ENCODE measurements around the gene MED22. TPM values are rescaled to one million over a fixed set of nuclear protein-coding genes. Genes with fewer than 3 reads are reported as not detected.

MED22 gene
- polyA plus RNA-seq, 1 donor (not counting 4 experiments of a cell fraction or from before 2014, with no cell fraction given): 15.9 TPM

GRCh38 chr9:133349965-133350616 is 2.2 kb upstream of the MED22 start:
- no peaks in the 10 kb centered on the region for H3K27me3 ChIP-seq (ENCODE audit: control insufficient read depth, extremely low read depth, insufficient read depth, low read length)
- H4K20me1 ChIP-seq (ENCODE audit: control insufficient read depth, extremely low read depth, insufficient read depth, low read length): peaks cover 13% of the 10 kb centered on the region
- peaks cover 22% of the 10 kb centered on the region for H3K4me1 ChIP-seq (ENCODE audit: control insufficient read depth, extremely low read depth, insufficient read depth, low read length)
- peak overlapping the region; percentile 97 for H3K9ac ChIP-seq (ENCODE audit: control insufficient read depth, extremely low read depth, insufficient read depth, low read length)
- H3K9me3 ChIP-seq (ENCODE audit: control insufficient read depth, low read depth, low read length): no peaks in the 10 kb centered on the region
- H3K27ac ChIP-seq (ENCODE audit: control insufficient read depth, insufficient read depth, low read length): no peak overlapping the region
- FAIRE-seq (no peak), DNase-seq (ENCODE audit: low read depth, low spot score) (no peak)
- H3K4me2 ChIP-seq (ENCODE audit: control insufficient read depth, extremely low read depth, insufficient read depth, low read depth, low read length): peak overlapping the region; percentile 97
- dilution Hi-C loops (cut with MboI; ENCODE audit: extremely low pct_ligation_motif_present, low sequenced_read_pairs): no loop called here
- H3K9me1 ChIP-seq (ENCODE audit: control insufficient read depth, extremely low read depth, insufficient read depth, low read length): no peaks in the 10 kb centered on the region
- no peak for TF ChIP-seq CTCF (optimal IDR thresholded peaks at IDR 0.05 in 1 of 3, IDR thresholded peaks at IDR 0.05 in 1 of 3, conservative IDR thresholded peaks at IDR 0.05 in 1 of 3; ENCODE audit: extremely low read depth in 1 of 3, insufficient read depth in 2 of 3, low read length in 3 of 3)
- no peak for TF ChIP-seq EZH2 (IDR thresholded peaks at IDR 0.05; ENCODE audit: low read length)
- peaks cover 50% of the 10 kb centered on the region for H3K79me2 ChIP-seq (ENCODE audit: control insufficient read depth, insufficient read depth, low read length)
- peak overlapping the region; percentile 86 to 92 (median 92) for H3K4me3 ChIP-seq (ENCODE audit: control insufficient read depth in 2 of 3, extremely low read depth in 1 of 3, insufficient read depth in 2 of 3, low read depth in 1 of 3, low read length in 3 of 3)
- no peak overlapping the region for H2AFZ ChIP-seq (ENCODE audit: control insufficient read depth, low read length)
- H3K36me3 ChIP-seq (ENCODE audit: control insufficient read depth in 2 of 2, extremely low read depth in 1 of 2, insufficient read depth in 2 of 2, low read length in 2 of 2): peaks cover 41 to 43% of the 10 kb centered on the region in 2 experiments

DNA sequence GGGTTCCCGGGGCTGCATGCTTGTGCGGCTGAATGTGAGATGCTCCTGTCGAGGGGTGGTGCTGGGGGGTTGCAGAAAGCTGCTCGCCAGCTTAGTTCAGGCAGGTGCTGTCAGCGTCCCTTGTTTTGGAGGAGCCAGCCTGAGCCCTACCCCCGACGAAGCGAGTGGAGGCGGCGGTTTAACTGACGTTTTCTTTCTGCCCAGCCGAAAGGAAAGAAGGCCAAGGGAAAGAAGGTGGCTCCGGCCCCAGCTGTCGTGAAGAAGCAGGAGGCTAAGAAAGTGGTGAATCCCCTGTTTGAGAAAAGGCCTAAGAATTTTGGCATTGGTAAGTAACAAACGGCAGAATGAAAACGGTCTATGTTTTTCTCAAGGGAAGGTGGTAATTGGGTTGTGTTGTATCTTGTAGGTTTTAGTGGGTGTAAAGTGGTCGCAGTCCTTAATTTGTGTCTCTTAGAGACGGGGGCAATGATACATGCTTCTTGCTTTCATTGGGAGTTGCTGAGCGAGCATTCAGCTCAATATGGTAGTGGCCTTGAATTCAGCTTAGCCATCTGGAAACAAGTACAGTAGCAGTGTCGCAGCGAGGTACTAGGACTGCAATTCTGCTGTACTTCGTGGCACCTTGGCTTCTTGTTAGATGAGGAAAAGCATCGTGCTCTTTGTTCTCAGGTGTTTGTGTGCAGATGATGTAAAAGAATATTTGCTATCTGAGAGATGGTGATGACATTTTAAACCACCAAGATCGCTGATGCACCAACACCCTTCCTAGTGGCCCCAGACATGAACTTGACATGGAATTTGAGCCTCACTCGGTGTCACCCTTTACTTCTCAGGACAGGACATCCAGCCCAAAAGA is 1.0 kb upstream of the MED22 start:
- H3K36me3 ChIP-seq (ENCODE audit: control insufficient read depth in 2 of 2, extremely low read depth in 1 of 2, insufficient read depth in 2 of 2, low read length in 2 of 2): peaks cover 53% of the 10 kb centered on the region in 2 experiments
- no peaks in the 10 kb centered on the region for H3K9me1 ChIP-seq (ENCODE audit: control insufficient read depth, extremely low read depth, insufficient read depth, low read length)
- dilution Hi-C loops (cut with MboI; ENCODE audit: extremely low pct_ligation_motif_present, low sequenced_read_pairs): no loop called here
- FAIRE-seq (peak; percentile 17), DNase-seq (ENCODE audit: low read depth, low spot score) (no peak)
- H4K20me1 ChIP-seq (ENCODE audit: control insufficient read depth, extremely low read depth, insufficient read depth, low read length): peaks cover 13% of the 10 kb centered on the region
- H2AFZ ChIP-seq (ENCODE audit: control insufficient read depth, low read length): no peak overlapping the region
- peaks cover 19% of the 10 kb centered on the region for H3K4me1 ChIP-seq (ENCODE audit: control insufficient read depth, extremely low read depth, insufficient read depth, low read length)
- H3K4me3 ChIP-seq (ENCODE audit: control insufficient read depth in 2 of 3, extremely low read depth in 1 of 3, insufficient read depth in 2 of 3, low read depth in 1 of 3, low read length in 3 of 3): peak overlapping the region; percentile 86 to 92 (median 92)
- H3K27ac ChIP-seq (ENCODE audit: control insufficient read depth, insufficient read depth, low read length): peak overlapping the region; percentile 97
- peak overlapping the region; percentile 97 for H3K9ac ChIP-seq (ENCODE audit: control insufficient read depth, extremely low read depth, insufficient read depth, low read length)
- TF ChIP-seq CTCF (optimal IDR thresholded peaks at IDR 0.05 in 1 of 3, IDR thresholded peaks at IDR 0.05 in 1 of 3, conservative IDR thresholded peaks at IDR 0.05 in 1 of 3; ENCODE audit: extremely low read depth in 1 of 3, insufficient read depth in 2 of 3, low read length in 3 of 3) (no peak), EZH2 (IDR thresholded peaks at IDR 0.05; ENCODE audit: low read length) (no peak)
- H3K27me3 ChIP-seq (ENCODE audit: control insufficient read depth, extremely low read depth, insufficient read depth, low read length): no peaks in the 10 kb centered on the region
- H3K79me2 ChIP-seq (ENCODE audit: control insufficient read depth, insufficient read depth, low read length): peaks cover 45% of the 10 kb centered on the region
- H3K4me2 ChIP-seq (ENCODE audit: control insufficient read depth, extremely low read depth, insufficient read depth, low read depth, low read length): peak overlapping the region; percentile 97
- no peaks in the 10 kb centered on the region for H3K9me3 ChIP-seq (ENCODE audit: control insufficient read depth, low read depth, low read length)
